GM12878 (cell line): ENCODE measurements around the gene TSPAN5. TPM values are rescaled to one million over a fixed set of nuclear protein-coding genes. Genes with fewer than 3 reads are reported as not detected.

ENCODE experiments used
- CBX3 ChIP-seq: fragments of 200-600 bp; sonication (generic); IDR thresholded peaks from 2 replicates; pipeline ENCODE4 v1.6.1; 2016; ENCODE audit warnings: low read depth, borderline replicate concordance
- CEBPB ChIP-seq, 2 experiments: fragments of 150-350 bp in 1 of 2; IDR thresholded peaks; 2 replicates each; pipeline ENCODE4 v1.6.1; 2012 to 2014; ENCODE audit warnings: low read depth in 2 of 2, low read length in 2 of 2, borderline replicate concordance in 1 of 2, inconsistent platforms in 1 of 2
- DPF2 ChIP-seq: fragments of 450-650 bp; IDR thresholded peaks from 2 replicates; pipeline ENCODE4 v1.6.1; 2017; ENCODE audit warnings: mild to moderate bottlenecking
- HDAC2 ChIP-seq: fragments of 200-600 bp; sonication (generic); IDR thresholded peaks from 2 replicates; pipeline ENCODE4 v1.6.1; 2017
- RELB ChIP-seq: fragments of 450-650 bp; IDR thresholded peaks from 2 replicates; pipeline ENCODE4 v1.6.1; 2017; ENCODE audit warnings: low read depth, mild to moderate bottlenecking, moderate library complexity
- REST ChIP-seq: IDR thresholded peaks from 2 replicates; pipeline ENCODE4 v1.6.1; 2012; ENCODE audit warnings: mild to moderate bottlenecking, low read depth, low read length
- RFX5 ChIP-seq: IDR thresholded peaks from 2 replicates; pipeline ENCODE4 v1.6.1; 2011; ENCODE audit warnings: low read depth, low read length, improper control_type of control experiment
- RUNX3 ChIP-seq: IDR thresholded peaks from 2 replicates; pipeline ENCODE4 v1.6.1; 2012; ENCODE audit warnings: low read length, inconsistent platforms
- SP1 ChIP-seq: IDR thresholded peaks from one replicate; pipeline ENCODE4 v1.6.1; 2011; ENCODE audit warnings: low read depth, low read length
- SUPT20H ChIP-seq: IDR thresholded peaks from 2 replicates; pipeline ENCODE4 v1.6.1; 2011; ENCODE audit warnings: low read depth, mild to moderate bottlenecking, low read length, moderate library complexity, borderline replicate concordance; ENCODE audit not compliant: control insufficient read depth
- ZNF207 ChIP-seq: fragments of 450-650 bp; IDR thresholded peaks from 2 replicates; pipeline ENCODE4 v1.6.1; 2014; ENCODE audit warnings: antibody characterized with exemption, mild to moderate bottlenecking, borderline replicate concordance
- polyA plus RNA-seq, 11 experiments: library from polyadenylated mRNA; depleted of rRNA in 4 of 11; unstranded in 6 of 11; stranded (reverse) in 5 of 11; fragments of >200 nt; fragmentation: Nextera tagmentation in 4 of 11; fragmentation: Illumina TruSeq in 1 of 11; extraction: Ambion mirVana in 4 of 11; extraction: Trizol in 1 of 11; gene quantifications; 1 replicate in 1 of 11; 2 replicates in 10 of 11; pipeline versions ENCODE4 v1.2.1 to v1.2.3, GENCODE V29; 2011 to 2016; ENCODE audit warnings: inconsistent platforms in 2 of 11, missing spikeins in 2 of 11, low read depth in 1 of 11
- total RNA-seq, 4 experiments: library from RNA; depleted of rRNA in 3 of 4; stranded (reverse); fragments of >200 nt in 3 of 4; fragmentation: Illumina TruSeq in 1 of 4; extraction: Trizol in 1 of 4; gene quantifications; 2 replicates each; pipeline versions ENCODE4 v1.2.1 to v1.2.3, GENCODE V29; 2013 to 2021
- TF ChIP-seq, protein P1 (sequence below): fragments of 450-650 bp; IDR thresholded peaks from 2 replicates; pipeline ENCODE4 v1.6.1; 2016; ENCODE audit warnings: mild to moderate bottlenecking
- TF ChIP-seq, protein P2 (sequence below): fragments of 450-650 bp; IDR thresholded peaks from 2 replicates; pipeline ENCODE4 v1.6.1; 2016; ENCODE audit warnings: mild to moderate bottlenecking, moderate library complexity, borderline replicate concordance
- TF ChIP-seq, protein P3 (sequence below): IDR thresholded peaks from 2 replicates; pipeline ENCODE4 v1.6.1; 2011; ENCODE audit warnings: borderline replicate concordance, low read depth, mild to moderate bottlenecking, moderate library complexity, low read length; ENCODE audit not compliant: insufficient read depth, poor library complexity, severe bottlenecking

Gene TSPAN5
- total and polyA plus RNA-seq, 10 of the 15 experiments (the other 5 are each of a cell fraction or from before 2014, with no cell fraction given): 0.09 to 8.2 (median 0.27) TPM

DNA sequence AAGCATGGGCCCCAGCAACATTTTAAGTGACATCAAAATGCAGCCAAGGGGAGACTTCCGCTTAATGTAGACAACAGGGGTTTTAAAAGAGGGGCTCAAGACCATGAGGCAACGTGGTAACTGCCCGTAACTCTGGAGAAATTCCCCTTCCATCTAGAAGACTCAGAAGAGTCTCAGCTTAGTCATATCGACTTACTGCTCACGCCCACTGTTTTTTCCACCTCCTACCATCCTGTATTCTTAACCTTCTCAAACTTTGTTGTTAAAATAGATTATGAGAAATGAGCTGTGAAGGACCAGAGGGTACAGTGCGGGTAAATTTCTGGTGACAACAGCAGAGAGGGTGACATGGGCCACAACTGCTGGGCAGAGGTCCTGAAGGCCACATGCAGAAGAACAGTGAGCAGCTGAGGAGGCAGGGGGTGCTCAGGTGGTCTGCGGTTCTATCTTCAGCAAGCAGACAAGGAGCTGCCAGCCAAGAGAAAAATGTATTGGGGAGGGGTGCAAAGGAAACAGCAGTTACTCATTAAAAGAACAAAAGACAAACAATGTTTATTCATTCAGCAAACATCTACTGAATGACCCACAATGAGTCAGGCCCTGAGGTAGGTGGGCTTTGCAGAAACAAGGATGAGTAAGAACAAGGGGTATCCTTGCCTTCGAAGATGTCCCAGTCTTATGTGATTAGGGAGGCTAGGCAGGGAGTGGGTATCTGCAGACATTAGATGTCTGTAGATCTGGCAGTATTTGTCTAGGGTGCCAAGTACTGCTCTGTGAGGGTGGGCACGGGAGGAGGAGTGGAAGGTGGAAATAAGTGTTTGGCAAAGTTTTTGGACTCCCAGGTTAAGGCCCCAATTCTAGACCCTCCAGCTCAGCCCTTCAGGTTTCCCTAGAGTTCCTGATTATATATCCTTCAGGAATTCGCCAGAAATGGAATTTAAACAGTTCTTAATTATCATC is 175.3 kb downstream of the TSPAN5 start (continued):
- TF ChIP-seq RELB: peak; percentile 87
- TF ChIP-seq, protein P1, sequence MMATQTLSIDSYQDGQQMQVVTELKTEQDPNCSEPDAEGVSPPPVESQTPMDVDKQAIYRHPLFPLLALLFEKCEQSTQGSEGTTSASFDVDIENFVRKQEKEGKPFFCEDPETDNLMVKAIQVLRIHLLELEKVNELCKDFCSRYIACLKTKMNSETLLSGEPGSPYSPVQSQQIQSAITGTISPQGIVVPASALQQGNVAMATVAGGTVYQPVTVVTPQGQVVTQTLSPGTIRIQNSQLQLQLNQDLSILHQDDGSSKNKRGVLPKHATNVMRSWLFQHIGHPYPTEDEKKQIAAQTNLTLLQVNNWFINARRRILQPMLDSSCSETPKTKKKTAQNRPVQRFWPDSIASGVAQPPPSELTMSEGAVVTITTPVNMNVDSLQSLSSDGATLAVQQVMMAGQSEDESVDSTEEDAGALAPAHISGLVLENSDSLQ: no peak
- peak; percentile 96 for TF ChIP-seq DPF2
- TF ChIP-seq, protein P2, sequence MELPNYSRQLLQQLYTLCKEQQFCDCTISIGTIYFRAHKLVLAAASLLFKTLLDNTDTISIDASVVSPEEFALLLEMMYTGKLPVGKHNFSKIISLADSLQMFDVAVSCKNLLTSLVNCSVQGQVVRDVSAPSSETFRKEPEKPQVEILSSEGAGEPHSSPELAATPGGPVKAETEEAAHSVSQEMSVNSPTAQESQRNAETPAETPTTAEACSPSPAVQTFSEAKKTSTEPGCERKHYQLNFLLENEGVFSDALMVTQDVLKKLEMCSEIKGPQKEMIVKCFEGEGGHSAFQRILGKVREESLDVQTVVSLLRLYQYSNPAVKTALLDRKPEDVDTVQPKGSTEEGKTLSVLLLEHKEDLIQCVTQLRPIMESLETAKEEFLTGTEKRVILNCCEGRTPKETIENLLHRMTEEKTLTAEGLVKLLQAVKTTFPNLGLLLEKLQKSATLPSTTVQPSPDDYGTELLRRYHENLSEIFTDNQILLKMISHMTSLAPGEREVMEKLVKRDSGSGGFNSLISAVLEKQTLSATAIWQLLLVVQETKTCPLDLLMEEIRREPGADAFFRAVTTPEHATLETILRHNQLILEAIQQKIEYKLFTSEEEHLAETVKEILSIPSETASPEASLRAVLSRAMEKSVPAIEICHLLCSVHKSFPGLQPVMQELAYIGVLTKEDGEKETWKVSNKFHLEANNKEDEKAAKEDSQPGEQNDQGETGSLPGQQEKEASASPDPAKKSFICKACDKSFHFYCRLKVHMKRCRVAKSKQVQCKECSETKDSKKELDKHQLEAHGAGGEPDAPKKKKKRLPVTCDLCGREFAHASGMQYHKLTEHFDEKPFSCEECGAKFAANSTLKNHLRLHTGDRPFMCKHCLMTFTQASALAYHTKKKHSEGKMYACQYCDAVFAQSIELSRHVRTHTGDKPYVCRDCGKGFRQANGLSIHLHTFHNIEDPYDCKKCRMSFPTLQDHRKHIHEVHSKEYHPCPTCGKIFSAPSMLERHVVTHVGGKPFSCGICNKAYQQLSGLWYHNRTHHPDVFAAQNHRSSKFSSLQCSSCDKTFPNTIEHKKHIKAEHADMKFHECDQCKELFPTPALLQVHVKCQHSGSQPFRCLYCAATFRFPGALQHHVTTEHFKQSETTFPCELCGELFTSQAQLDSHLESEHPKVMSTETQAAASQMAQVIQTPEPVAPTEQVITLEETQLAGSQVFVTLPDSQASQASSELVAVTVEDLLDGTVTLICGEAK: no peak
- TF ChIP-seq, protein P3, sequence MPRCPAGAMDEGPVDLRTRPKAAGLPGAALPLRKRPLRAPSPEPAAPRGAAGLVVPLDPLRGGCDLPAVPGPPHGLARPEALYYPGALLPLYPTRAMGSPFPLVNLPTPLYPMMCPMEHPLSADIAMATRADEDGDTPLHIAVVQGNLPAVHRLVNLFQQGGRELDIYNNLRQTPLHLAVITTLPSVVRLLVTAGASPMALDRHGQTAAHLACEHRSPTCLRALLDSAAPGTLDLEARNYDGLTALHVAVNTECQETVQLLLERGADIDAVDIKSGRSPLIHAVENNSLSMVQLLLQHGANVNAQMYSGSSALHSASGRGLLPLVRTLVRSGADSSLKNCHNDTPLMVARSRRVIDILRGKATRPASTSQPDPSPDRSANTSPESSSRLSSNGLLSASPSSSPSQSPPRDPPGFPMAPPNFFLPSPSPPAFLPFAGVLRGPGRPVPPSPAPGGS: no peak
- no peak for TF ChIP-seq HDAC2
- TF ChIP-seq RFX5: no peak
- peak; percentile 74 for TF ChIP-seq RUNX3
- no peak for TF ChIP-seq SUPT20H
- no peak for TF ChIP-seq ZNF207
- no peak for TF ChIP-seq REST
- TF ChIP-seq CBX3: no peak
- TF ChIP-seq SP1: peak; percentile 56
- TF ChIP-seq CEBPB (IDR thresholded peaks at IDR 0.05; ENCODE audit: borderline replicate concordance in 1 of 2, low read depth in 2 of 2, low read length in 2 of 2): no peak
